K562 (cell line): ENCODE measurements around the gene STK31. TPM values are rescaled to one million over a fixed set of nuclear protein-coding genes. Genes with fewer than 3 reads are reported as not detected.

ENCODE experiments used
- ARID1B ChIP-seq: fragments of 450-650 bp; IDR thresholded peaks from 2 replicates; pipeline ENCODE4 v1.6.1; 2016; ENCODE audit warnings: antibody characterized with exemption, mild to moderate bottlenecking, inconsistent platforms
- BCL6 ChIP-seq: fragments of 250-450 bp; sonication (Bioruptor Pico); IDR thresholded peaks from 2 replicates; pipeline ENCODE4 v1.4.0; 2020
- CBX1 ChIP-seq: sonication (generic); IDR thresholded peaks from 2 replicates; pipeline ENCODE4 v1.6.1; 2016; ENCODE audit warnings: antibody characterized with exemption, low read depth, mild to moderate bottlenecking
- EHMT2 ChIP-seq: fragments of 450-650 bp; IDR thresholded peaks from 2 replicates; pipeline ENCODE4 v1.6.1; 2018; ENCODE audit warnings: antibody characterized with exemption
- JUND ChIP-seq, 2 experiments: IDR thresholded peaks; 2 replicates in 1 of 2; 3 replicates in 1 of 2; pipeline ENCODE4 v1.6.1; 2011; ENCODE audit warnings: borderline replicate concordance in 2 of 2, low read depth in 2 of 2, low read length in 2 of 2, improper control_type of control experiment in 1 of 2, missing biosample characterization in 1 of 2, missing genetic modification characterization in 1 of 2, missing genetic modification reagents in 1 of 2
- KDM4B ChIP-seq, 2 experiments: fragments of 450-650 bp in 1 of 2; sonication (generic) in 1 of 2; IDR thresholded peaks; 2 replicates each; pipeline ENCODE4 v1.6.1; 2016 to 2017; ENCODE audit warnings: borderline replicate concordance in 2 of 2, antibody characterized with exemption in 1 of 2, low read depth in 1 of 2, mild to moderate bottlenecking in 1 of 2
- MCM2 ChIP-seq: fragments of 450-650 bp; IDR thresholded peaks from 2 replicates; pipeline ENCODE4 v1.6.1; 2017; ENCODE audit warnings: low read depth, mild to moderate bottlenecking
- MCM7 ChIP-seq, 2 experiments: fragments of 450-650 bp; IDR thresholded peaks; 2 replicates each; pipeline ENCODE4 v1.6.1; 2016 to 2018
- MECOM ChIP-seq: fragments of 250-450 bp; sonication (Bioruptor Pico); IDR thresholded peaks from 2 replicates; pipeline ENCODE4 v1.8.0; 2022; ENCODE audit warnings: inconsistent platforms
- MYC ChIP-seq, 2 experiments: fragments of 250-450 bp in 1 of 2; sonication (Bioruptor Pico) in 1 of 2; IDR thresholded peaks; 2 replicates each; pipeline versions ENCODE4 v1.5.1 to v1.6.1; 2012 to 2021; ENCODE audit warnings: low read depth in 2 of 2, borderline replicate concordance in 1 of 2, improper control_type of control experiment in 1 of 2, low read length in 1 of 2, mild to moderate bottlenecking in 1 of 2, moderate library complexity in 1 of 2
- PHF20 ChIP-seq: fragments of 450-650 bp; IDR thresholded peaks from 2 replicates; pipeline ENCODE4 v1.6.1; 2018; ENCODE audit not compliant: partially characterized antibody
- RBM22 ChIP-seq: fragments of 200-400 bp; formaldehyde crosslinking; IDR thresholded peaks from 2 replicates; pipeline ENCODE4 v1.6.1; 2018; ENCODE audit warnings: low read length, low read depth; ENCODE audit not compliant: poor library complexity, severe bottlenecking
- SIRT6 ChIP-seq: IDR thresholded peaks from one replicate; pipeline ENCODE4 v1.6.1; 2012; ENCODE audit warnings: low read depth, mild to moderate bottlenecking, control low read depth, inconsistent platforms, low read length, moderate library complexity
- SMAD4 ChIP-seq: fragments of 250-450 bp; sonication (Bioruptor Pico); conservative IDR thresholded peaks from 2 replicates; pipeline ENCODE4 v1.8.0; 2021; ENCODE audit warnings: inconsistent platforms, mild to moderate bottlenecking, moderate library complexity
- STAT5A ChIP-seq: IDR thresholded peaks from 2 replicates; pipeline ENCODE4 v1.6.1; 2012; ENCODE audit warnings: low read length, inconsistent platforms, borderline replicate concordance
- TCF3 ChIP-seq: sonication (generic); formaldehyde crosslinking; IDR thresholded peaks from 2 replicates; pipeline ENCODE4 v1.4.0; 2020; ENCODE audit warnings: mild to moderate bottlenecking, missing genetic modification reagents
- polyA plus RNA-seq, 8 experiments: library from polyadenylated mRNA; depleted of rRNA in 4 of 8; stranded (reverse) in 5 of 8; unstranded in 3 of 8; fragments of >200 nt; fragmentation: Nextera tagmentation in 2 of 8; fragmentation: Illumina TruSeq in 1 of 8; extraction: Ambion mirVana in 2 of 8; extraction: Trizol in 1 of 8; gene quantifications; 2 replicates each; pipeline versions ENCODE4 v1.2.1 to v1.2.3, GENCODE V29; 2011 to 2014; ENCODE audit warnings: inconsistent platforms in 1 of 8, missing spikeins in 1 of 8
- total RNA-seq, 7 experiments: library from RNA; depleted of rRNA in 6 of 7; stranded (reverse); fragments of >200 nt in 6 of 7; fragmentation: Illumina TruSeq in 2 of 7; extraction: Trizol in 2 of 7; gene quantifications; 2 replicates each; pipeline versions ENCODE4 v1.2.1 to v1.2.3, GENCODE V29; 2011 to 2021; ENCODE audit warnings: low replicate concordance in 1 of 7
- TF ChIP-seq, protein P1 (sequence below): sonication (generic); formaldehyde crosslinking; IDR thresholded peaks from 2 replicates; pipeline ENCODE4 v1.8.0; 2022; ENCODE audit warnings: missing genetic modification reagents, mild to moderate bottlenecking, moderate library complexity, borderline replicate concordance
- TF ChIP-seq, protein P2 (sequence below), 2 experiments: IDR thresholded peaks; 2 replicates each; pipeline ENCODE4 v1.6.1; 2012; ENCODE audit warnings: improper control_type of control experiment in 2 of 2, low read depth in 2 of 2, low read length in 2 of 2, borderline replicate concordance in 1 of 2

STK31 gene
- total and polyA plus RNA-seq, 9 of the 15 experiments (the other 6 are each of a cell fraction or from before 2014, with no cell fraction given), result 0.09 to 1.2 (median 0.26) TPM

DNA sequence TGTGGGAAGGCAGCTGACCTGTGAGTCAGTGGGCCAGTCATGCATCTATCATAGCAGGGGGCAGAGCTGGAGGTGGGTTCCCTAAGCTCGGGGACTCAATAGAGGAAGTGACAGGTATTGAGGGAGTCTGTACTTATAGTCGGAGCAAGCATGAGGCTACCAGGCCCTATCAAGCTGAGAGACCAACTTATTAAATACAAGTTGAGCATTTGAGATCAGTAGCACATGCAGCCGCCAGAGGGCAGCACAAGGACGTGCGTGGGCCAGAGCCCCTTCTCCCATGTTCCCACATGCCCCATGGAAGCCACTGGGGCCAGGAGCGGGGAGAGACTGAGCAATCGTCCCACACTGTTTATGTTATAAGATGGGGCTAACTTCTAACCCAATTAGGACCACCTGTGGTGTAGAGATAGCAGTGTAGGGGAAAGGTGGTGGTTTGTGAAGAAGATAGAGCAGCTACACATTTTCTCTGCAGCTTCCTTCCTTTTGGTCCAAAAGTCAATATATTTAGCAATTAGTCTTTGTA is 13.0 kb upstream of the STK31 start (continued):
- peak; percentile 41; the same call in 1 of the 2 replicates for TF ChIP-seq JUND (IDR thresholded peaks at IDR 0.05; ENCODE audit: borderline replicate concordance, low read depth, low read length)
- TF ChIP-seq JUND (tag; IDR thresholded peaks at IDR 0.05; ENCODE audit: borderline replicate concordance, low read depth, low read length), result no peak; the same call in 2 of the 3 replicates
- no peak for TF ChIP-seq MCM7 (IDR thresholded peaks at IDR 0.05)
- no peak for TF ChIP-seq CBX1
- TF ChIP-seq SMAD4 (CRISPR knock-in tag), result 0 out of 2 replicates have a peak, but pooled peaks have one; percentile 21
- TF ChIP-seq EHMT2, result 0 out of 2 replicates have a peak, but pooled peaks have one; percentile 62
- no peak for TF ChIP-seq MCM2
- peak; percentile 59 for TF ChIP-seq TCF3 (CRISPR knock-in tag)
- TF ChIP-seq STAT5A, result no peak
- TF ChIP-seq KDM4B (IDR thresholded peaks at IDR 0.05; ENCODE audit: borderline replicate concordance in 2 of 2, low read depth in 1 of 2), result no peak
- TF ChIP-seq, protein P1, sequence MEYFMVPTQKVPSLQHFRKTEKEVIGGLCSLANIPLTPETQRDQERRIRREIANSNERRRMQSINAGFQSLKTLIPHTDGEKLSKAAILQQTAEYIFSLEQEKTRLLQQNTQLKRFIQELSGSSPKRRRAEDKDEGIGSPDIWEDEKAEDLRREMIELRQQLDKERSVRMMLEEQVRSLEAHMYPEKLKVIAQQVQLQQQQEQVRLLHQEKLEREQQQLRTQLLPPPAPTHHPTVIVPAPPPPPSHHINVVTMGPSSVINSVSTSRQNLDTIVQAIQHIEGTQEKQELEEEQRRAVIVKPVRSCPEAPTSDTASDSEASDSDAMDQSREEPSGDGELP (CRISPR knock-in tag), result 0 out of 2 replicates have a peak, but pooled peaks have one; percentile 24
- TF ChIP-seq RBM22, result no peak
- TF ChIP-seq BCL6 (CRISPR knock-in tag), result no peak
- peak; percentile 50 for TF ChIP-seq ARID1B
- TF ChIP-seq SIRT6, result no peak
- TF ChIP-seq MECOM (CRISPR knock-in tag), result no peak
- TF ChIP-seq, protein P2, sequence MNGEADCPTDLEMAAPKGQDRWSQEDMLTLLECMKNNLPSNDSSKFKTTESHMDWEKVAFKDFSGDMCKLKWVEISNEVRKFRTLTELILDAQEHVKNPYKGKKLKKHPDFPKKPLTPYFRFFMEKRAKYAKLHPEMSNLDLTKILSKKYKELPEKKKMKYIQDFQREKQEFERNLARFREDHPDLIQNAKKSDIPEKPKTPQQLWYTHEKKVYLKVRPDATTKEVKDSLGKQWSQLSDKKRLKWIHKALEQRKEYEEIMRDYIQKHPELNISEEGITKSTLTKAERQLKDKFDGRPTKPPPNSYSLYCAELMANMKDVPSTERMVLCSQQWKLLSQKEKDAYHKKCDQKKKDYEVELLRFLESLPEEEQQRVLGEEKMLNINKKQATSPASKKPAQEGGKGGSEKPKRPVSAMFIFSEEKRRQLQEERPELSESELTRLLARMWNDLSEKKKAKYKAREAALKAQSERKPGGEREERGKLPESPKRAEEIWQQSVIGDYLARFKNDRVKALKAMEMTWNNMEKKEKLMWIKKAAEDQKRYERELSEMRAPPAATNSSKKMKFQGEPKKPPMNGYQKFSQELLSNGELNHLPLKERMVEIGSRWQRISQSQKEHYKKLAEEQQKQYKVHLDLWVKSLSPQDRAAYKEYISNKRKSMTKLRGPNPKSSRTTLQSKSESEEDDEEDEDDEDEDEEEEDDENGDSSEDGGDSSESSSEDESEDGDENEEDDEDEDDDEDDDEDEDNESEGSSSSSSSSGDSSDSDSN (IDR thresholded peaks at IDR 0.05; ENCODE audit: borderline replicate concordance in 1 of 2, low read depth in 2 of 2, low read length in 2 of 2), result no peak
- no peak for TF ChIP-seq PHF20
- peak; percentile 59 for TF ChIP-seq MYC (IDR thresholded peaks at IDR 0.05; ENCODE audit: low read depth, low read length)
- TF ChIP-seq MYC (CRISPR knock-in tag; IDR thresholded peaks at IDR 0.05; ENCODE audit: borderline replicate concordance, low read depth), result no peak
